NCI-H226 (cell line): ENCODE data around the gene TIMP1.
"Not testable (repeated sequence)": the region's sequence is repeated elsewhere in the genome, so short reads cannot be mapped to it uniquely, and the experiment has no call there.

Experiments
- DNase-seq: peaks from one replicate; pipeline ENCODE4 v3.0.0-alpha.2; 2015

The TIMP1 gene

DNA sequence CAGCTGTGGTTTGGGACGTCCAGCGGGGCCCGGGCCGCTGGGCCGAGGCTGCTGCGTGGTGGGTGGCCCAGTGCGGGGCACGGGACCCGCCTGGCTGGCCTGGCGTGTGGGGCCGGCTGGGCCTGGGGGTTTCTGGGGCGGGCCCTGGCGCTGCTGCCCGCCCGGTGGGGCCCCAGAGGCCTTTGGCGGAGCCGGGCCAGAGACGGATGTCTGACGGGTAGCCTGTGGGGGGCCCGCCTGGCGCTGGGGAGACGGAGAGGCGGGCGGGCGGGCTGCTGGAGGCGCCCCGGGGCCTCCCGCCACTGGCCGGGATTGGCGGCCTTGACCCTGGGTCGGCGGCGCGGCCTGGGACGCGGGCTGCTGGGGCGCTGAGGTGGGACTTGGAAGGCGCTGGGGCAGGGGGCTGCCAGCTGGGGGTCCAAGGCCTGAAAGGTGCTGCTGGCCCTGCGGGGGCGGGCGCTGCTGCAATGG is 8.1 kb upstream of the TIMP1 start:
- no peak for DNase-seq

GRCh38 chrX:47574547-47575301 is 7.5 kb upstream of the TIMP1 start:
- no peak for DNase-seq

DNA sequence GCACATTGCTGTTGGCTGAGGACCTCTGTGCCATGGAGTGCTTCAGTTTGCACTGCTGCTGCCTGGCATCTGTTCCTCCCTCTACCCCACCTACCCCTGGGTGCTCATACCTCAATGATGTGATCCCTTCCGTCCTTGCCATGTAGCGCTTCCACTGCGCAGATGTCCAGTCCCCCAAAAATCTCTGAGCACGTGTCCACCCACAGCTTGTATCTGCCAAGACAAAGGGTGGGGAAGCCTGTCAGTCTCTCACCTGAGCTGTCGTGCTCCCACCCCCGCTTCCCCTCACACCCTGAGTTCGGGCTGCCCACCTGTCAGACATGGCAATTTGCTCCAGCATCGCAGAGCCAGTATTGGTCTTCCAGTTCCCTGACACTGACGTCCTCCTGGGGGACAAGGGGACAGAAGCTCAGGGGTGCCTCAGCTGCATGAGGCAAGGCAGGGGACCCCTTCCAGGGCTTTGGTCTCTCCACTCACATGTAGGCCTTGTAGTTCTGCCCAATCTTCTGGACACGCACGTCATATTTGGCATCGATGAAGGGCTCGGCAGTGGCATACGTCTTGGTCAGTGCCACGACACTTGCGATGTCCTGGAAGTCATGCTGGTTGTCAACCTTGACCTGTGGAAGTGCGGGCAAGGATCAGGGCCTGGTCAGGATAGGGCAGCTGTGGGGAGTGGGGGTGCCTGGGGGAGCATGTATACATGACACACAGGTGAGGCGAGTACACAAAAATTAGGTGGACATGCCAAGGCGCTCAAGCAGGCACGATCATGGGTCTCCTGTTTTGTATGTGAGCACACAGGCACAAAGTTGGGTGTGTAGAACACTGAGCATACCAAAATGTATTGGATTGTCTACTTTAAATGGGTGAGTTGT is 6.0 kb upstream of the TIMP1 start:
- no peak for DNase-seq

DNA sequence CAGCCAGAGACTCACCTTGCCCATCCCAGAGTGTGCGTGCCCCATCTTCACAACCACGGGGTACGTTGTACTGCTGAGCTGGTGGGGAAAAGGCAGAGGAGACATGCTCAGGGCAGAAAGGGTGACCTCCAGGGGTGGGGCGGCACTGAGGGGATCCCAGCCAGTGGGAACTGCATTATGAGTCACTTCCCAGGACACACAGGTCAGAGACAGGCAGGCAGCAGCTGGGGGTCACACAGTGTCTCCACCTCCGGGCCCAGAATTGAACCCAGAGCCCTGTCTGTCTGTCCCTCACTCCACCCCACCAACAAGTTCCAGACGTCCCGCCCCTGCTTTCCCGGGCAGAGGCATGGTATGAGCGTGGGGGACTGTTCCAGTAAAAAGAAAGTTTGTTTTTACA is 4.8 kb upstream of the TIMP1 start:
- DNase-seq = no peak

- DNase-seq = no peak
Observed at GRCh38 chrX:47577901-47578300, 4.3 kb upstream of the TIMP1 start.

GRCh38 chrX:47578692-47579091 is 3.5 kb upstream of the TIMP1 start:
- no peak for DNase-seq

DNA sequence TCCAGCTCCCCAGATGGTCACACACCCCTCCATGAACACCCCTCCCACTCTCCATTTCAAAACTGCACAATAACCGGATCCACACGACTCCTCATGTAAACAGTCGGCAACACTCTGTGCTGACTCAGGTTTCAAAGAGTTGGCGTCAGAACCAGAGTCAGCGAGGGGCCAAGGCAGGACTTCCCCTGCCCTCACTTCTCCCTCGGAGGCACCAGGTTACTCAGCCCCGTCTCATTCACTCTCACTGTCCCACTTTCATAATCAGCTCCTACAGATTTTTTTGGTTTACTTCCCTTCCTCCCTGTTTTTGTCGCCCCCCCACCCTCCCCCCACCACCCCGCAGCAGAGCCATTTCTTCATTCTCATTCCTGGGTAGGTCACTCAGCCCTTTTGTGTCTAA is 2.7 kb upstream of the TIMP1 start:
- DNase-seq = peak; percentile 59

GRCh38 chrX:47583240-47583861 is 1.1 kb downstream of the TIMP1 start:
- DNase-seq = no peak

- DNase-seq = no peak
Observed at GRCh38 chrX:47584714-47585113, 2.5 kb downstream of the TIMP1 start.

GRCh38 chrX:47585273-47585672 is 3.0 kb downstream of the TIMP1 start:
- no peak for DNase-seq

DNA sequence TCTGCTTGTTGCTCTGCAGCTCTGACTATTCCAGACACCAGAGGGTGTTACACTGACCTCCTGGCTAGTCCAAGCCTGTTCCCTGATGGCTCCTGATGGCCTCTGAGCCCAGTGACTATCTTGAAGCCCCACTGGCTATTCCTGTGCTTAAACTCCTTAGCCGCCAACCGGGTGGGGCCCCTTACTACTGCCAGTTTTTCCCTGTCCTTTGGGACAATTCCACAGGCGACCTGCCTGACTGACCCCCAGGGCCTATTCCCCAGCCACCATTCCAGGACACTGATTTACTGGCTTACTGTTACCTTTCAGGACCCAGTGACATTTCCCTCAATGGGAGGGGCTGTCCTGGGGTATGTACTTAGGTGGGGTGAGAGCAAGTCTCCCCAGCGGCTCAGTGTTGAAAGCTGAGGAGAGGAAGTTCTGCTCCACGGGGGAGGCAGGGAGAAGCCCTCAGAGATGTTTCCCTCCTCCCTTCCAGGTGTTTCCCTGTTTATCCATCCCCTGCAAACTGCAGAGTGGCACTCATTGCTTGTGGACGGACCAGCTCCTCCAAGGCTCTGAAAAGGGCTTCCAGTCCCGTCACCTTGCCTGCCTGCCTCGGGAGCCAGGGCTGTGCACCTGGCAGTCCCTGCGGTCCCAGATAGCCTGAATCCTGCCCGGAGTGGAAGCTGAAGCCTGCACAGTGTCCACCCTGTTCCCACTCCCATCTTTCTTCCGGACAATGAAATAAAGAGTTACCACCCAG is 4.0 kb downstream of the TIMP1 start:
- DNase-seq = no peak

GRCh38 chrX:47587091-47587891 is 5.1 kb downstream of the TIMP1 start:
- DNase-seq = no peak

DNA sequence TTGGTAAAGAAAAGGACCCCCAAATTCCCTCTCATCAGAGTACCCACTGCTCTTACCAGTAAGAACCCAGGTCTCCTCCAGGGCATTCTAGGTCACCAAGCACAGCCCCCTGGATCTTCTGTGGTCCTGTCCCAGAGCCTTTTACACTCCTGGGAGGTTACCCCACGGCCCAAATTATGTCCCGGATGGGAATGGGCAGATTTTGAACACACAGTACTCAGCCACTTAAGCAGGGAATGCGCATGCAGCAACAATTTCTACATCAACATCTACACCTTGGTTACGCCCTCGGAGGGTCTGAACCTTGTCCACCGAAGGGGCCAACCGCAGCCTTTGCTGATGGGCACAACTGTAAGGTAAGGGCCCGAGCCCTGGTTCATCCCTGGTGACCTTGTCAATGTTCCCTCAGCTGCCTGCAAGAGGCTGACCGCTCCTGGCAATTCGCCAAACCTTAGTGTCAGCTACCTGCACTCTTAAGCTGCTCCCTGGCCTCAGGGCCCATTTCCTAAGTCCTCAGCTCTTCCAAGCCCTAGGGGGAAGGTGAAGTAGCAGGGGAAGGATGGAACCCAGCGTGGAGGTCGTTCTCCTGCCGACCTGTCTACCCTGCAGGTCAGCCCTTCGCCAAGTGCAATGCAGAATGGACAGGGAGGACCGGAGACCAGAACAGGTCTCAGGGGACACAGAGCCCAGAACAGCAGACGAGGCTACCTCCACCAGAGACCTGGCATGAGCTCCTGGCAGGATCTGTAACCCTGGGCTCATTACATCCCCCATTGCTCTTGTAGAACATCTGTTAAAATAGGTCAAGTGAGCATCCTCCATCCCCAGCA is 5.9 kb downstream of the TIMP1 start:
- DNase-seq = no peak

DNA sequence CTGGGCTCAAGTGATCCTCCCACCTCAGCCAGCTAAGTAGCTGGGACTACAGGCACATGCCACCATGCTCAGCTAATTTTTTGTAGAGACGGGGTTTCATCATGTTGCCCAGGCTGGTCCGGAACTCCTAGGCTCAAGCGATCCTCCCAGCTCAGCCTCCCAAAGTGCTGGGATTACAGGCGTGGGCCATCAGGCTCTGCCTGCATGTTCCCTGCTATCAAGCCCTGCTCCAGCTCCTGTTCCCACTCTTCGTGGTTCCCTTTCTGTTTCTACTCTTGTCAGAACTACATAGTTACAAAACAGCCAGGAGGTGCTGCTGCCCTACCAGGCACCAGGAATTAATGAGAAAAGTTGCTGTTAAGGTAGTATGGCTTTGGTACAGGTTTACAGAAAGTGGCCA is 8.7 kb downstream of the TIMP1 start:
- no peak for DNase-seq

DNA sequence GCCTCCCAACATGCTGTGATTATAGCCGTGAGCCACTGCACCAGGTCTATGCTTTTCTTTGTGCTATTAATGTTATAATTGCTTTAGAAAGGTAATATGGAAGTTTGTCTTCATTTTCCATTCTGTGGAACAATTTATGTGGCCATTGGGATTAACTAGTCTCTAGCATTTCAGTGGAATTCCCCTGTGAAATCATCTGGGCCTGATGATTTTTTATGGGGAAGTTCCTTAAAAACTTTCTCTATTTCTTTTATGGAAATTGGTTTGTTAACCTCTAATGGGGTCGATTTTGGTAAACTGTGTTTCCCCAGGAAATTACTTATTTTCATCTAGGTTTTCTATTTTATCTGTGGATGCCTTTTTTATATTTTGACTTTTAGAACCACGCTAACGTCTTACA is 11.3 kb downstream of the TIMP1 start:
- no peak for DNase-seq

- peak; percentile 63 for DNase-seq
Observed at GRCh38 chrX:47595716-47596251, 13.5 kb downstream of the TIMP1 start.

DNA sequence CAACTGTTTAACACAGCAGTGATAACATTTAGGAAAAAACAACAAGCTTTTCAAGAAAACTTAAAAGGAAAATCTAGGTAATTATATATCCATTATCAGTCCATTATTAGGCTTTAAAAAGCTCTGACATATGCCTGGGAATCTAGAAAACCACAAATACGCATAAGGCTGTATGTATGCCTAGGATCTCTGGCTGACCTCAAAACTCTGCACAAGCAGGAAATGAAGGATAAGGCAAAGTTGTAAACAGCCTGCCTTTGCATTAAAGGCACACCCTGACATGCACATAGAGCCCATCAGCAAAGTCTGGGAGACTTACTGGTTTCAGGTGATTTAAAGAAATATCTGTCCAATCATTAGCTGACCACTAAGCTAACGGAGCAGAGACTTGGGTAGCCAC is 14.0 kb downstream of the TIMP1 start:
- peak; percentile 6 for DNase-seq

GRCh38 chrX:47597222-47597621 is 15.0 kb downstream of the TIMP1 start:
- DNase-seq = no peak

DNA sequence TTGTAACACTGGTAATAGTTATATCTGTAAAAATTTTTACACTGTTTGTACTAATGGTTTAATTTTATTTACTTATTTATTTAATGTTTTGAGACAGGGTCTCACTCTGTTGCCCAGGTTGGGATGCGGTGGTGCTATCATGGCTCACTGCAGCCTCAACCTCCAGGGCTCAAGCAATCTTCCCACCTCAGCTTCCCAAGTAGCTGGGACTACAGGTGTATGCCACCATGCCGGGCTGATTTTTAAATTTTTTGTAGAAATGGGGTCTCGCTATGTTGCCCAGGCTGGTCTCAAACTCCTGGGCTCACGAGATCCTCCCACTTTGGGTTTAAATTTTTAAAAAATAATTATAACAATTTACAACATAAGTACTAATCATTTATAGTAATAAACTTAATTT is 20.9 kb downstream of the TIMP1 start:
- not testable (repeated sequence) for DNase-seq

- no peak for DNase-seq
Observed at GRCh38 chrX:47605024-47605423, 22.8 kb downstream of the TIMP1 start.

- no peak for DNase-seq
Observed at GRCh38 chrX:47607091-47607490, 24.9 kb downstream of the TIMP1 start.
